ENCODE measurements around the gene SLC6A12. TPM values are rescaled to one million over a fixed set of nuclear protein-coding genes. Genes with fewer than 3 reads are reported as not detected.

SLC6A12 gene
- polyA plus RNA-seq, 1 donor from 2014 or later, result 0.15 TPM

DNA sequence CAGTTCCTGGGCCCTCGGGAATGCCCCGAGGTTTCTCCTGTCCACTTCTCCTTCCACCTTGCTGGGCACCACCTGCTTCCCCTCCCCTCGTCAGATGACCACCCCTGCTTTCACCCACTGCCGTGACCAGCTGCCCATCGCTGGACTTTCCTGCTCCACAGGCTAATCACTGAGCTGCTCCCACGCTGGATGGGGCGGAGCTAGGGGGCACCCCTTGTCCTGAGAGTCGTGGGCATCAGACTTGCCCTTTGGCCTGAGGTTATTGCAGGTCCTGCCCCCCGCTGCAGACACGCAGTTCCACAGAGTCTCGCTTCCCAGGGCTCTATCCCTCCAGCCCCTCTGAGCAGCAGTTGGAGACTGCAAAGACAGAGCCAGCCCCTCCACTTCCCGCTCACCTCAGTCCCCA is 427 bp downstream of the SLC6A12 start:
- no peak overlapping the region for H3K4me3 ChIP-seq (ENCODE audit: low read length)
- no peak overlapping the region for H3K4me2 ChIP-seq (ENCODE audit: low read length)
- no peak overlapping the region for H2AFZ ChIP-seq (ENCODE audit: low read depth, low read length)
- no peaks in the 10 kb centered on the region for H3K36me3 ChIP-seq (ENCODE audit: insufficient read depth, low read length)
- H3K9ac ChIP-seq (ENCODE audit: low read length), result no peak overlapping the region
- no peaks in the 10 kb centered on the region for H3K79me2 ChIP-seq (replicated peaks; ENCODE audit: insufficient read depth, low read length)
- no peaks in the 10 kb centered on the region for H3K9me2 ChIP-seq (ENCODE audit: insufficient read depth, low read length)
- H3K27me3 ChIP-seq (ENCODE audit: insufficient read depth, low read depth, low read length), result no peaks in the 10 kb centered on the region
- H3F3A ChIP-seq (ENCODE audit: insufficient read depth, low read length, poor library complexity, severe bottlenecking), result no peaks in the 10 kb centered on the region
- TF ChIP-seq TAF1 (IDR thresholded peaks at IDR 0.05; ENCODE audit: low read depth), result no peak
- no peak for TF ChIP-seq POLR2AphosphoS5 (IDR thresholded peaks at IDR 0.05)
- no peak for TF ChIP-seq MXI1 (conservative IDR thresholded peaks at IDR 0.05; ENCODE audit: poor library complexity, severe bottlenecking)
- TF ChIP-seq, protein P1, sequence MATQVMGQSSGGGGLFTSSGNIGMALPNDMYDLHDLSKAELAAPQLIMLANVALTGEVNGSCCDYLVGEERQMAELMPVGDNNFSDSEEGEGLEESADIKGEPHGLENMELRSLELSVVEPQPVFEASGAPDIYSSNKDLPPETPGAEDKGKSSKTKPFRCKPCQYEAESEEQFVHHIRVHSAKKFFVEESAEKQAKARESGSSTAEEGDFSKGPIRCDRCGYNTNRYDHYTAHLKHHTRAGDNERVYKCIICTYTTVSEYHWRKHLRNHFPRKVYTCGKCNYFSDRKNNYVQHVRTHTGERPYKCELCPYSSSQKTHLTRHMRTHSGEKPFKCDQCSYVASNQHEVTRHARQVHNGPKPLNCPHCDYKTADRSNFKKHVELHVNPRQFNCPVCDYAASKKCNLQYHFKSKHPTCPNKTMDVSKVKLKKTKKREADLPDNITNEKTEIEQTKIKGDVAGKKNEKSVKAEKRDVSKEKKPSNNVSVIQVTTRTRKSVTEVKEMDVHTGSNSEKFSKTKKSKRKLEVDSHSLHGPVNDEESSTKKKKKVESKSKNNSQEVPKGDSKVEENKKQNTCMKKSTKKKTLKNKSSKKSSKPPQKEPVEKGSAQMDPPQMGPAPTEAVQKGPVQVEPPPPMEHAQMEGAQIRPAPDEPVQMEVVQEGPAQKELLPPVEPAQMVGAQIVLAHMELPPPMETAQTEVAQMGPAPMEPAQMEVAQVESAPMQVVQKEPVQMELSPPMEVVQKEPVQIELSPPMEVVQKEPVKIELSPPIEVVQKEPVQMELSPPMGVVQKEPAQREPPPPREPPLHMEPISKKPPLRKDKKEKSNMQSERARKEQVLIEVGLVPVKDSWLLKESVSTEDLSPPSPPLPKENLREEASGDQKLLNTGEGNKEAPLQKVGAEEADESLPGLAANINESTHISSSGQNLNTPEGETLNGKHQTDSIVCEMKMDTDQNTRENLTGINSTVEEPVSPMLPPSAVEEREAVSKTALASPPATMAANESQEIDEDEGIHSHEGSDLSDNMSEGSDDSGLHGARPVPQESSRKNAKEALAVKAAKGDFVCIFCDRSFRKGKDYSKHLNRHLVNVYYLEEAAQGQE (IDR thresholded peaks at IDR 0.05; ENCODE audit: borderline replicate concordance), result no peak
- no peak for TF ChIP-seq RAD21 (conservative IDR thresholded peaks at IDR 0.05)
- no peak for TF ChIP-seq EP300 (conservative IDR thresholded peaks at IDR 0.05; ENCODE audit: poor library complexity, severe bottlenecking)
- TF ChIP-seq EZH2 (IDR thresholded peaks at IDR 0.05; ENCODE audit: borderline replicate concordance, insufficient read depth, low read length, poor library complexity, severe bottlenecking), result no peak
- no peak for TF ChIP-seq SMC3 (conservative IDR thresholded peaks at IDR 0.05; ENCODE audit: poor library complexity)
- TF ChIP-seq, protein P2, sequence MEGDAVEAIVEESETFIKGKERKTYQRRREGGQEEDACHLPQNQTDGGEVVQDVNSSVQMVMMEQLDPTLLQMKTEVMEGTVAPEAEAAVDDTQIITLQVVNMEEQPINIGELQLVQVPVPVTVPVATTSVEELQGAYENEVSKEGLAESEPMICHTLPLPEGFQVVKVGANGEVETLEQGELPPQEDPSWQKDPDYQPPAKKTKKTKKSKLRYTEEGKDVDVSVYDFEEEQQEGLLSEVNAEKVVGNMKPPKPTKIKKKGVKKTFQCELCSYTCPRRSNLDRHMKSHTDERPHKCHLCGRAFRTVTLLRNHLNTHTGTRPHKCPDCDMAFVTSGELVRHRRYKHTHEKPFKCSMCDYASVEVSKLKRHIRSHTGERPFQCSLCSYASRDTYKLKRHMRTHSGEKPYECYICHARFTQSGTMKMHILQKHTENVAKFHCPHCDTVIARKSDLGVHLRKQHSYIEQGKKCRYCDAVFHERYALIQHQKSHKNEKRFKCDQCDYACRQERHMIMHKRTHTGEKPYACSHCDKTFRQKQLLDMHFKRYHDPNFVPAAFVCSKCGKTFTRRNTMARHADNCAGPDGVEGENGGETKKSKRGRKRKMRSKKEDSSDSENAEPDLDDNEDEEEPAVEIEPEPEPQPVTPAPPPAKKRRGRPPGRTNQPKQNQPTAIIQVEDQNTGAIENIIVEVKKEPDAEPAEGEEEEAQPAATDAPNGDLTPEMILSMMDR (IDR thresholded peaks at IDR 0.05; ENCODE audit: poor library complexity, severe bottlenecking), result no peak
- H3K27ac ChIP-seq (ENCODE audit: low read length), result no peak overlapping the region
- H3K9me3 ChIP-seq (ENCODE audit: low read length), result no peaks in the 10 kb centered on the region
- H4K20me1 ChIP-seq (ENCODE audit: insufficient read depth), result no peaks in the 10 kb centered on the region

DNA sequence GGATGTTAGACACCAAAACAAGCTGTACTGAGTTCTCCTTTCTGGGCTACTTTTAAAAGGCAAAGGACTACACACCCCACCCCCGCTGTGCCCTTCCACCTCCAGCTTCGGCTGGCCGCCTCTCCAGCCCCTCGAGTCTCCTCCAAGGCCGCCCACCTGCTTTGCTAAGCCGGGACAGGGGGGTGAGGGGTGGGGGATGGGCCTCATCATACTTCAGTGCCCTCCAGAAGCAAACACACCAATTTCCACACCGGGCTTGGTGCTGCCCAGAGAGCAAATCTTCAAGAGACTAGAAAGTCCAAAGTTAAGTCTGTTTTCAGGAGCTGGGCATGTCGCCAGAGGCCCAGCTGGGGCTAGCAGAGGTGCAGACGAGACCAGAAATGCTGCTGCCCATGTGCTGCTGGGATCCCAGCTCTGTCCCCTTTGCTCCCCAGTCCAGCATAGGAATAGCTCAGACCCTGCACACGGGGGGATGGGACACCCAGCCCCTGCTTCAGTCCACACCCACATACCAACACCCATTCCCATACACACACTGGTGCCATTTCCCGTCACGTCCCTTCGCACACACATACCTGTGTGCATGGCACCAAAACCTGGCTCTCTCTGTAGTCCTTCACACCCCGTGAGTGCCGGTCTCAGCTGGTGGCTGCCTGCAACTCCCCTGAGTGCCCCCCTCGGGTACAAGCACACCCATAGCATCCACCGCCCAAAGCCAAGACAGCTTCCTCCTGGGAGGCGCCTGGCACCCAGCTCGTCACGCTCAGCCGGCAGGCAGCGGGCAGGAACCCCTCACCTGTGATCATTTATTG is 1.0 kb downstream of the SLC6A12 start:
- H3K4me3 ChIP-seq (ENCODE audit: low read length), result no peak overlapping the region
- no peak overlapping the region for H2AFZ ChIP-seq (ENCODE audit: low read depth, low read length)
- H3K9me2 ChIP-seq (ENCODE audit: insufficient read depth, low read length), result no peaks in the 10 kb centered on the region
- H3K27ac ChIP-seq (ENCODE audit: low read length), result no peak overlapping the region
- H3K27me3 ChIP-seq (ENCODE audit: insufficient read depth, low read depth, low read length), result no peaks in the 10 kb centered on the region
- TF ChIP-seq MXI1 (conservative IDR thresholded peaks at IDR 0.05; ENCODE audit: poor library complexity, severe bottlenecking), result no peak
- TF ChIP-seq, protein P2 (IDR thresholded peaks at IDR 0.05; ENCODE audit: poor library complexity, severe bottlenecking), result no peak
- TF ChIP-seq EZH2 (IDR thresholded peaks at IDR 0.05; ENCODE audit: borderline replicate concordance, insufficient read depth, low read length, poor library complexity, severe bottlenecking), result no peak
- TF ChIP-seq EP300 (conservative IDR thresholded peaks at IDR 0.05; ENCODE audit: poor library complexity, severe bottlenecking), result no peak
- TF ChIP-seq POLR2AphosphoS5 (IDR thresholded peaks at IDR 0.05), result no peak
- TF ChIP-seq TAF1 (IDR thresholded peaks at IDR 0.05; ENCODE audit: low read depth), result no peak
- TF ChIP-seq, protein P1 (IDR thresholded peaks at IDR 0.05; ENCODE audit: borderline replicate concordance), result no peak
- TF ChIP-seq RAD21 (conservative IDR thresholded peaks at IDR 0.05), result no peak
- no peak for TF ChIP-seq SMC3 (conservative IDR thresholded peaks at IDR 0.05; ENCODE audit: poor library complexity)
- H3K36me3 ChIP-seq (ENCODE audit: insufficient read depth, low read length), result no peaks in the 10 kb centered on the region
- no peak overlapping the region for H3K9ac ChIP-seq (ENCODE audit: low read length)
- H3K79me2 ChIP-seq (replicated peaks; ENCODE audit: insufficient read depth, low read length), result no peaks in the 10 kb centered on the region
- no peaks in the 10 kb centered on the region for H3F3A ChIP-seq (ENCODE audit: insufficient read depth, low read length, poor library complexity, severe bottlenecking)
- H4K20me1 ChIP-seq (ENCODE audit: insufficient read depth), result no peaks in the 10 kb centered on the region
- no peaks in the 10 kb centered on the region for H3K9me3 ChIP-seq (ENCODE audit: low read length)
- no peak overlapping the region for H3K4me2 ChIP-seq (ENCODE audit: low read length)
